ENCODE measurements around the gene GUCY1A1. TPM values are rescaled to one million over a fixed set of nuclear protein-coding genes. Genes with fewer than 3 reads are reported as not detected.

GUCY1A1 gene
- total RNA-seq, 1 experiment from 2014 or later = not detected

DNA sequence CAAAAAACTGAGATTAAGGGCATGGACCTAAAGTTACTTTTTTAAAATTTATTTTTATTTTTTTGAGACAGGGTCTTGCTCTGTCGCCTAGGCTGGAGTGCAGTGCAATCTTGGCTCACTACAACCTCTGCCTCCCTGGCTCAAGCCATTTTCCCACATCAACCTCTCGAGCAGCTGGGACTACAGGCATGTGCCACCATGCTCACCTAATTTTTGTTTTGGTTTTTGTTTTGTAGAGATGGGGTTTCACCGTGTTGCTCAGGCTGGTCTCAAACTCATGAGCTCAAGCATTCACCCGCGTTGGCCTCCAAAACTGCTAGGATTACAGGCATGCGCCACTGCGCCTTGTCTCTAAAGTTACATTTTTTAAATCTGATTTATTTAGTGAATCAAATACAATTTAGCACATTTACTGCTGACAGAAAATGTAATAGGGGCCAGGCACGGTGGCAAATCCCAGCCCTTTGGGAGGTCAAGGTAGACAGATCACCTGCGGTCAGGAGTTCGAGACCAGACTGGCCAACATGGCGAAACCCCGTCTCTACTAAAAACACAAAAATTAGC is 38.3 kb downstream of the GUCY1A1 start:
- ChIA-PET POLR2A (interaction anchor here (1.2 kb wide), 1 partner anchor 18 kb away, joined by 3 read pairs; no protein-coding TSS in a partner anchor), CTCF (no interaction called here)
- H3K9me3 Mint-ChIP-seq (ENCODE audit: unreplicated experiment) = no peaks in the 10 kb centered on the region
- H3K4me1 Mint-ChIP-seq (ENCODE audit: insufficient read depth, unreplicated experiment) = no peaks in the 10 kb centered on the region
- no peak overlapping the region for H3K4me3 Mint-ChIP-seq (ENCODE audit: unreplicated experiment)
- intact Hi-C loops (cut with micrococcal nuclease) = no loop called here
- H3K27ac Mint-ChIP-seq (ENCODE audit: low read depth, unreplicated experiment) = no peak overlapping the region
- TF ChIP-seq, protein P1, sequence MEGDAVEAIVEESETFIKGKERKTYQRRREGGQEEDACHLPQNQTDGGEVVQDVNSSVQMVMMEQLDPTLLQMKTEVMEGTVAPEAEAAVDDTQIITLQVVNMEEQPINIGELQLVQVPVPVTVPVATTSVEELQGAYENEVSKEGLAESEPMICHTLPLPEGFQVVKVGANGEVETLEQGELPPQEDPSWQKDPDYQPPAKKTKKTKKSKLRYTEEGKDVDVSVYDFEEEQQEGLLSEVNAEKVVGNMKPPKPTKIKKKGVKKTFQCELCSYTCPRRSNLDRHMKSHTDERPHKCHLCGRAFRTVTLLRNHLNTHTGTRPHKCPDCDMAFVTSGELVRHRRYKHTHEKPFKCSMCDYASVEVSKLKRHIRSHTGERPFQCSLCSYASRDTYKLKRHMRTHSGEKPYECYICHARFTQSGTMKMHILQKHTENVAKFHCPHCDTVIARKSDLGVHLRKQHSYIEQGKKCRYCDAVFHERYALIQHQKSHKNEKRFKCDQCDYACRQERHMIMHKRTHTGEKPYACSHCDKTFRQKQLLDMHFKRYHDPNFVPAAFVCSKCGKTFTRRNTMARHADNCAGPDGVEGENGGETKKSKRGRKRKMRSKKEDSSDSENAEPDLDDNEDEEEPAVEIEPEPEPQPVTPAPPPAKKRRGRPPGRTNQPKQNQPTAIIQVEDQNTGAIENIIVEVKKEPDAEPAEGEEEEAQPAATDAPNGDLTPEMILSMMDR (IDR thresholded peaks at IDR 0.05; ENCODE audit: unreplicated experiment) = no peak
- no peak for DNase-seq (ENCODE audit: unreplicated experiment)
- H3K36me3 Mint-ChIP-seq (ENCODE audit: insufficient read depth, unreplicated experiment) = no peaks in the 10 kb centered on the region
- BruUV-seq (replicated peaks) = no TSS peak
- no peaks in the 10 kb centered on the region for H3K27me3 Mint-ChIP-seq (ENCODE audit: insufficient read depth, unreplicated experiment)

DNA sequence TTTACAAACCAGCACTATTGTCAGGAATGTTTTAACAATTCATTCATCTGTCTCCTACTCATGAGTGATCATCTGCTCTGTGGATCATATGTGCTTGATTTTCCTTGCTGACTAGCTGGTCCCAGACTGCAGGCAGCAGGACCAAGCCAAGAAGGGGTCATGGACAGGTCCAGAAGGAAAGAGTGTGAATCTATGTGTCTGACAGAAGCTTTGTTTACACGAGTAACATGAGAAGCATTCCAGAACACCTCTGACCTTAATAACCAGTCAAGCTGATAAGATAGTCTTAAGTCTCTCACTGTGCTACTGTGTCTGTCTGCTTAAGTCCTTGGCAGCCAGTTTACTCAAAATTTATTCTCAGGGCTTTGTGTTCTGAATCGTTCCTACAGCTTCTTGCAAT is 39.0 kb downstream of the GUCY1A1 start:
- BruUV-seq (replicated peaks) = no TSS peak
- Mint-ChIP-seq H3K4me1 (ENCODE audit: insufficient read depth, unreplicated experiment) (no peaks in the 10 kb centered on the region), H3K4me3 (ENCODE audit: unreplicated experiment) (no peak overlapping the region), H3K36me3 (ENCODE audit: insufficient read depth, unreplicated experiment) (no peaks in the 10 kb centered on the region), H3K27me3 (ENCODE audit: insufficient read depth, unreplicated experiment) (no peaks in the 10 kb centered on the region), H3K9me3 (ENCODE audit: unreplicated experiment) (no peaks in the 10 kb centered on the region), H3K27ac (ENCODE audit: low read depth, unreplicated experiment) (no peak overlapping the region)
- TF ChIP-seq, protein P1 (IDR thresholded peaks at IDR 0.05; ENCODE audit: unreplicated experiment) = no peak
- no peak for DNase-seq (ENCODE audit: unreplicated experiment)
- ChIA-PET CTCF (no interaction called here), POLR2A (interaction anchor here (1.2 kb wide), 1 partner anchor 19 kb away, joined by 3 read pairs; no protein-coding TSS in a partner anchor)
- intact Hi-C loops (cut with micrococcal nuclease) = no loop called here

DNA sequence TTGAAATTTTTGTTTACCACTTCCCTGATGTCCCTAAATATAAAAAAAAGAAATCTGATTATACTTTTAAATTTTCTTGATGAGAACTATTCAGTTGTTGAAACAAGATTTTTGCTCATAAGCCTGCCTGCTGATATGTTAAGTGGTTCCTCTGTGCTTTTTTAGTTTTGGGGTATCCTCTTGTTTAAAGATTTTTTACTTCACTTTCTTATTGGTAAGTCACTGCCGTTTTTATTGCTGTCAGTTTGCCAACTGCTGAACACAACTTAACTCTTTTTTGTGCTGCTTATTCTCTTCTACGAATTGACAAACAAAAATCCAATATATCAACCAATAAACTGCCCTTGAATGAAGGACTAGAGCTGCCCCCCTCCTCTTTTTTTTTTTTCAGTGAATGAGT is 39.5 kb downstream of the GUCY1A1 start:
- ChIA-PET POLR2A (no interaction called here), CTCF (interaction anchor here (0.6 kb wide), 1 partner anchor 218 kb away, joined by 3 read pairs; no protein-coding TSS in a partner anchor)
- Mint-ChIP-seq H3K4me3 (ENCODE audit: unreplicated experiment) (no peak overlapping the region), H3K27me3 (ENCODE audit: insufficient read depth, unreplicated experiment) (no peaks in the 10 kb centered on the region), H3K27ac (ENCODE audit: low read depth, unreplicated experiment) (no peak overlapping the region), H3K36me3 (ENCODE audit: insufficient read depth, unreplicated experiment) (no peaks in the 10 kb centered on the region), H3K4me1 (ENCODE audit: insufficient read depth, unreplicated experiment) (no peaks in the 10 kb centered on the region), H3K9me3 (ENCODE audit: unreplicated experiment) (no peaks in the 10 kb centered on the region)
- TF ChIP-seq, protein P1 (IDR thresholded peaks at IDR 0.05; ENCODE audit: unreplicated experiment) = no peak
- no peak for DNase-seq (ENCODE audit: unreplicated experiment)
- no TSS peak for BruUV-seq (replicated peaks)
- intact Hi-C loops (cut with micrococcal nuclease) = no loop called here

DNA sequence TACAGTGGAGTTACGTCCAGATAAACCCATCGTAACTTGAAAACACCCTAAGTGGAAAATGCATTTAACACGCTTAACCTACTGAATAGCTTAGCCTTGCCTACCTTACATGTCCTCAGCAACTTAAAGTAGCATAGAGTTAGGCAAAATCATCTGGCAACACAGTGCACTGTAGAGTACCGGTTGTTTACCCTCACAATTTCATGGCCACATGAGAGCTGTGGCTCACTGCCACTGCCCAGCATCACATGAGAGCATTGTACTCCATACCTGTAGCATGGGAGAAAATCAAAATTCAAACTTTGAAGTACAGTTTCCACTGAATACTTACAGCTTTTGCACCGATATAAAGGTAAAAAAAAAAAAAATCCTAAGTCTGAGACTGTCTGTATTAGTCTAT is 40.6 kb downstream of the GUCY1A1 start:
- Mint-ChIP-seq H3K27me3 (ENCODE audit: insufficient read depth, unreplicated experiment) (no peaks in the 10 kb centered on the region), H3K36me3 (ENCODE audit: insufficient read depth, unreplicated experiment) (no peaks in the 10 kb centered on the region), H3K27ac (ENCODE audit: low read depth, unreplicated experiment) (no peak overlapping the region), H3K4me3 (ENCODE audit: unreplicated experiment) (no peak overlapping the region), H3K4me1 (ENCODE audit: insufficient read depth, unreplicated experiment) (no peaks in the 10 kb centered on the region), H3K9me3 (ENCODE audit: unreplicated experiment) (no peaks in the 10 kb centered on the region)
- TF ChIP-seq, protein P1 (IDR thresholded peaks at IDR 0.05; ENCODE audit: unreplicated experiment) = no peak
- no peak for DNase-seq (ENCODE audit: unreplicated experiment)
- intact Hi-C loops (cut with micrococcal nuclease) = no loop called here
- BruUV-seq (replicated peaks) = no TSS peak
- ChIA-PET POLR2A (interaction anchor here (0.9 kb wide), 1 partner anchor 18 kb away, joined by 3 read pairs; no protein-coding TSS in a partner anchor), CTCF (interaction anchor here (0.6 kb wide), 2 partner anchors 10 to 25 kb away, joined by 3 read pairs; no protein-coding TSS in a partner anchor)
